ENCODE data around the gene RPS24.

Gene RPS24

DNA sequence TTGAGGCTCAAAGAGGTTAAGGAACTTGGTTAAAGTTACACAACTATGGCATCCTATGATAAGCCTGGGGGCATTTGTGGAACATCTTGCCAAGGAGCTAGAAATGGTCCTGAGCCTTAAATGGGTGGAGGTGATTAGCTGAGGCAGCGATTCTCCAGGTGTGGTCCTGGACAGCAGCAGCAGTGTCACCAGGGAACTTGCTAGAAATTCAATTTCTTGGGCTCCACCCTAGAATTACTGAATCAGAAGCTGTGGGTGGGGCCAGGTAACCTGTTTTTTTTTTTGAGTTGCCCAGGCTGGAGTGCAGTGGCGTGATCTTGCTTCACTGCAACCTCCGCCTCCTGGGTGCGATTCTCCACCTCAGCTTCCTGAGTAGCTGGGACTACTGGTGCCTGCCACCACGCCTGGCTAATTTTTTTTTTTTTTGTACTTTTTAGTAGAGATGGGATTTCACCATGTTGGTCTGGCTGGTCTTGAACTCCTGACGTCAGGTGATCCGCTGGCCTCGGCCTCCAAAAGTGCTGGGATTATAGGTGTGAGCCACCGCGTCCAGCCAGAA, 13.1 kb downstream of the RPS24 start:
- H3K9me2 ChIP-seq (replicated peaks; ENCODE audit: insufficient read depth, low read length): no peaks in the 10 kb centered on the region
- peaks cover 21% of the 10 kb centered on the region; the same call in 1 of the 2 replicates for H3K4me1 ChIP-seq (ENCODE audit: low read length)
- peaks cover 31% of the 10 kb centered on the region for H3F3A ChIP-seq (ENCODE audit: insufficient read depth, low read length)
- peaks cover under 1% of the 10 kb centered on the region; the same call in 1 of the 2 replicates for H4K20me1 ChIP-seq (ENCODE audit: insufficient read depth, low read length)
- no peak overlapping the region for H2AFZ ChIP-seq (ENCODE audit: low read length)
- H3K4me2 ChIP-seq (ENCODE audit: low read depth, low read length): no peak overlapping the region
- H3K79me2 ChIP-seq (ENCODE audit: low read length): peaks cover under 1% of the 10 kb centered on the region; the same call in 1 of the 2 replicates
- DNase-seq: no peak
- no peaks in the 10 kb centered on the region for H3K27me3 ChIP-seq (replicated peaks; ENCODE audit: insufficient read depth, low read length)
- no peak overlapping the region for H3K4me3 ChIP-seq (ENCODE audit: low read length)
- no peak overlapping the region for H3K9ac ChIP-seq (ENCODE audit: low read length)
- no peaks in the 10 kb centered on the region for H3K36me3 ChIP-seq (replicated peaks; ENCODE audit: insufficient read depth, low read length)
- TF ChIP-seq EZH2phosphoT487 (IDR thresholded peaks at IDR 0.05; ENCODE audit: low read length) (no peak), EZH2 (optimal IDR thresholded peaks at IDR 0.05; ENCODE audit: low read depth, low read length) (no peak)
- TF ChIP-seq, protein P1, sequence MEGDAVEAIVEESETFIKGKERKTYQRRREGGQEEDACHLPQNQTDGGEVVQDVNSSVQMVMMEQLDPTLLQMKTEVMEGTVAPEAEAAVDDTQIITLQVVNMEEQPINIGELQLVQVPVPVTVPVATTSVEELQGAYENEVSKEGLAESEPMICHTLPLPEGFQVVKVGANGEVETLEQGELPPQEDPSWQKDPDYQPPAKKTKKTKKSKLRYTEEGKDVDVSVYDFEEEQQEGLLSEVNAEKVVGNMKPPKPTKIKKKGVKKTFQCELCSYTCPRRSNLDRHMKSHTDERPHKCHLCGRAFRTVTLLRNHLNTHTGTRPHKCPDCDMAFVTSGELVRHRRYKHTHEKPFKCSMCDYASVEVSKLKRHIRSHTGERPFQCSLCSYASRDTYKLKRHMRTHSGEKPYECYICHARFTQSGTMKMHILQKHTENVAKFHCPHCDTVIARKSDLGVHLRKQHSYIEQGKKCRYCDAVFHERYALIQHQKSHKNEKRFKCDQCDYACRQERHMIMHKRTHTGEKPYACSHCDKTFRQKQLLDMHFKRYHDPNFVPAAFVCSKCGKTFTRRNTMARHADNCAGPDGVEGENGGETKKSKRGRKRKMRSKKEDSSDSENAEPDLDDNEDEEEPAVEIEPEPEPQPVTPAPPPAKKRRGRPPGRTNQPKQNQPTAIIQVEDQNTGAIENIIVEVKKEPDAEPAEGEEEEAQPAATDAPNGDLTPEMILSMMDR (IDR thresholded peaks at IDR 0.05; ENCODE audit: low read length): no peak
- no peaks in the 10 kb centered on the region for H3K9me3 ChIP-seq (replicated peaks; ENCODE audit: insufficient read depth, low read length)
- no peak overlapping the region for H3K27ac ChIP-seq (ENCODE audit: low read length)

DNA sequence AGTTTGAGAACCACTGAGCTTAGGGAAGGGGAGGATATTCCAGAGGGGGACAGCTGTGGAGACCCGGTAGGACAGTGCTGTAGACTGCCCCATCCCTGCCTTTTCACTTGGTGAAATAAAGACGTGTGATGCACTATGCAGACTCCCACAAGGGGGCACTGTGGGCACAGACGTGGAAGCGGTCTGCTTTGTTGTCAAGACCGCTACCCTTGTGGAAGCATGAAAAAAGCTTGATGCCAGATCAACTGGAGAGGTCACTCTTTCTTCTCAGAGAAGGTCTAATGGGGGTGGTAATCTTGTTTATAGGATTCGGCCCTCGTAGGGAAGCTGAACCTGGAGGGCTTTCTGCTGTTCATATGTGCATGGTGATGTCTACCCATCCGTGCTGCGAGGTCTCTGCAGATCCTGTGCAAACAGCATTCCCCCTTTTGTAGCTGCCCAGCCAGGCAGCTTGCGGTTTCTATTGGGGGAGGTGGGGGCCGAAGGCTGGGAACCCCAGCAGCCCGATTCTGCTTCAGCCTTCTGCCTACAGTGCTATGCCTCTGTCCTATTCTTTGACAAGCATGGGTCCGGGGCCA, 13.7 kb downstream of the RPS24 start:
- DNase-seq: peak; percentile 83
- no peak overlapping the region for H3K4me3 ChIP-seq (ENCODE audit: low read length)
- no peaks in the 10 kb centered on the region for H3K9me2 ChIP-seq (replicated peaks; ENCODE audit: insufficient read depth, low read length)
- no peaks in the 10 kb centered on the region for H4K20me1 ChIP-seq (ENCODE audit: insufficient read depth, low read length)
- H3K27me3 ChIP-seq (replicated peaks; ENCODE audit: insufficient read depth, low read length): no peaks in the 10 kb centered on the region
- no peaks in the 10 kb centered on the region for H3K36me3 ChIP-seq (replicated peaks; ENCODE audit: insufficient read depth, low read length)
- no peaks in the 10 kb centered on the region for H3K9me3 ChIP-seq (replicated peaks; ENCODE audit: insufficient read depth, low read length)
- H3K4me1 ChIP-seq (ENCODE audit: low read length): peaks cover 21% of the 10 kb centered on the region; the same call in 1 of the 2 replicates
- no peak overlapping the region for H3K4me2 ChIP-seq (ENCODE audit: low read depth, low read length)
- H3K9ac ChIP-seq (ENCODE audit: low read length): no peak overlapping the region
- no peak for TF ChIP-seq EZH2 (optimal IDR thresholded peaks at IDR 0.05; ENCODE audit: low read depth, low read length)
- TF ChIP-seq, protein P1 (IDR thresholded peaks at IDR 0.05; ENCODE audit: low read length): peak; percentile 89
- no peak overlapping the region for H3K27ac ChIP-seq (ENCODE audit: low read length)
- no peak overlapping the region for H2AFZ ChIP-seq (ENCODE audit: low read length)
- no peaks in the 10 kb centered on the region for H3K79me2 ChIP-seq (ENCODE audit: low read length)
- peaks cover 26% of the 10 kb centered on the region for H3F3A ChIP-seq (ENCODE audit: insufficient read depth, low read length)

DNA sequence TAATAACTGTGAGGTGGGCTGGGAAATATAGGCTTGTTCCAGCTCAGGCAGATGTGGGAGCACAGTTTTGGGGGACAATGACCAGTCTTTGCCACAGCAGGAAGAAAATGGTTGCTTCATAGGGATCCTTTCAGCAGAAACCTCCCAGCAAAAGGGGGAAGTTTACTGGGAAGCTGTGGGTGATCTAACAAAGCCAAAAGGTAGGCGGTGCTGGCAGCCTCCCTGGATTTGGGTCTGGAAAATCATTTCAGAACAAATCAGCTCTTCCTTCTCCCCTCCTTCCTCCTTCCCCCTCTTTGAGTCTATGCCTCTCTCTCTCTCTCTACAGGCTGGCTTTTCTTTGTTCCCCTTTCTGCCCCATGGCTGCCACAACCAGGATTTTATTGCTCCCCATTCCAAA, 16.2 kb downstream of the RPS24 start:
- no peak overlapping the region for H3K9ac ChIP-seq (ENCODE audit: low read length)
- H3K4me3 ChIP-seq (ENCODE audit: low read length): no peak overlapping the region
- TF ChIP-seq EZH2 (optimal IDR thresholded peaks at IDR 0.05; ENCODE audit: low read depth, low read length): no peak
- TF ChIP-seq, protein P1 (IDR thresholded peaks at IDR 0.05; ENCODE audit: low read length): no peak
- no peak for TF ChIP-seq EZH2phosphoT487 (IDR thresholded peaks at IDR 0.05; ENCODE audit: low read length)
- H3K27ac ChIP-seq (ENCODE audit: low read length): no peak overlapping the region
- H2AFZ ChIP-seq (ENCODE audit: low read length): no peak overlapping the region
- no peaks in the 10 kb centered on the region for H3K9me3 ChIP-seq (replicated peaks; ENCODE audit: insufficient read depth, low read length)
- H3K4me1 ChIP-seq (ENCODE audit: low read length): peaks cover 12% of the 10 kb centered on the region; the same call in 1 of the 2 replicates
- H3K9me2 ChIP-seq (replicated peaks; ENCODE audit: insufficient read depth, low read length): no peaks in the 10 kb centered on the region
- H3K79me2 ChIP-seq (ENCODE audit: low read length): no peaks in the 10 kb centered on the region
- H3K36me3 ChIP-seq (replicated peaks; ENCODE audit: insufficient read depth, low read length): no peaks in the 10 kb centered on the region
- H4K20me1 ChIP-seq (ENCODE audit: insufficient read depth, low read length): no peaks in the 10 kb centered on the region
- H3F3A ChIP-seq (ENCODE audit: insufficient read depth, low read length): peaks cover 9% of the 10 kb centered on the region
- DNase-seq: no peak
- H3K4me2 ChIP-seq (ENCODE audit: low read depth, low read length): no peak overlapping the region
- H3K27me3 ChIP-seq (replicated peaks; ENCODE audit: insufficient read depth, low read length): no peaks in the 10 kb centered on the region

All from MM.1S (cell line).